Measurements from ENCODE around the gene FBXW2.
A peak's percentile ranks its signal among the peaks of the same experiment; 100 is the strongest.
"Not testable (repeated sequence)": the region's sequence is repeated elsewhere in the genome, so short reads cannot be mapped to it uniquely, and the experiment has no call there.

The FBXW2 gene

DNA sequence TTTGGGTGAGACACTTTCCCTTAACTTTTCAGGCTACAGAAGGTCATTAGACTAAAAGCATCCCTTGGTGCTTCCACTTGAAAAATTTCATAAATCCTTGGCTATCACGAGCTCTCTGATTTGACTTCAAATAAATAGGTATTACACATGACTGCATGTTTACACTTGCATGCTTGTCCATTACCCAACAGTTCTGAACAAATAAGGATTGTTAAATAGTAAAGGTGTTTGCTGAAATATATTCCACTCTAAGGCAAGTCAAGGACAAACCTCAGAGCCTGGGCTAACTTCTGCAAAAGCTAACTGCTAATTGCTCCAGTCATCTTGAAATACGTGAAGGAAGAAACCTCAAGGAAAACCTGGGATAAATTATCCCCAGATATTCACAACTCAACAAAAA, 14.5 kb downstream of the FBXW2 start:
- no peak for DNase-seq

DNA sequence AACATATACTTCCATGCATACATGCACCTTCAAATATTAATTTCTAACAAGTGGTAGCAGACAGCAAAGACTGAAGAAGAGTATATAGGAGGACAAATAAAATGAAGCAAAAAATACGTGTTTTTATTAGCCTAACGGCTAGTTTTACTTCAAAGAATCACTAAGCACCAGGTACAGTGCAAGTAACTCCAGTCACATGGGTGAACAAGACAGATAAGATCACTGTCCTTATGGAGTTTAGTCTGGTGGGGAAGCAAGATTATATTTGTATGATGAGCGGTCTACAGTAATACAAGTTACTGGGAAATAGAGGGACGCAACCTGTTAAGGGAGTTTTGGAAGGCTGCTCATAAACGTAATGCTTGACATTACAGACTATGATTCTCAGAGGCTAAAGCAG, 16.0 kb downstream of the FBXW2 start:
- no peak for DNase-seq

DNA sequence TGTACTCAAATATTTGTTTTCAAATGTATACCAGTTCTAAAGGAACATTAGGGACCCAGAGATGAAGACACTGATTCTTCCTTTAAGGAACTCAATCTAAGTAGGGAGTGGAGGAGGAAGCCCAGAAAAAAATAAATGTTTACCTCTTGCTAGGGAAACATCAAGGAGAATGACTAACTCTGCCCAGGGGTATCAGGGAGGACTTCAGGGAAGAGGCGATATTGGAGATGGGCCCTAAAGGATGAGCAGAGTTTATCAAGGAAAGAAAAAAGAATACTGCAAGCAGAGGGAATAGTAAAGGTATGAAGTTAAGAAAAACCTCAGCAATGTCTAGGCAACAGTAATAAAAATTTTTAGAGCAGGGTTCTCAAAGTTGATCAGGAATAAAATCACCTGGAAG, 16.4 kb downstream of the FBXW2 start:
- no peak for DNase-seq

DNA sequence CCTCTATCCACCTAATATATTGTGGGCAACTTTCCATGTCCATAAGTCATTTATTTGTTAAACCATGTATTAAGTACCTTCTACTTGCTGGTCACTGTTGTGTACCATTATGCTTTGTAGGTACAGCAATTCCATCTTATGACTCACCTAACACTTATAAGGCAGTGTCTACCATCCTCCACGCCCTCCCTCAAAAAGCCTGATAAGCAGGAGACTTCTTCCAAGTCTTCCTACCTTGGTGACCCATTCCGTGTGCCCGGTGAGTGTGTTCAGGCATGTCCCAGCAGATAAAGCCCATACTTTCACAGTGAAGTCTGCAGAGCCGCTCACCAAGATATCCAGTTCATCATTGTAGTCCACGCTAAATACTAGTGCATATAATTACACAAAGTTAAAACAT, 17.4 kb downstream of the FBXW2 start:
- DNase-seq = no peak

GRCh38 chr9:120774719-120775118, 18.5 kb downstream of the FBXW2 start:
- no peak for DNase-seq

DNA sequence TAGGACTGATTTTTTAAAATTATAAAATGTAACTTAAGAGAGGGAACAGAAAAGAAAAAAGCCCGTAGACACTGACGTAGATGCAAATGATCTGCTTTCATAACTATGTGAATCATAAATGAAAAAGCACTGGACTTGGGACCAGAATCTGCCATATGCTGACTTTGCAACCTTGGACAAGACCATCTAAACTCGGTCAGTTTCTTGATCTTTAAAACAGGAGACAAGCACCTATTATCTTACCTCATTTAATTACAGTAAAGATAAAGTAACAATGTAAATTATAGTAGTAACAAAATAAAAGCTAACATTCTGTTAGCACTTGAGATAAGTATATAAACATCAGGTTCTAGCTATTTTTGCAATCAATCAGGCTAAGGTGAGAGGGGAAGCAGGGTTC, 20.0 kb downstream of the FBXW2 start:
- no peak for DNase-seq

DNA sequence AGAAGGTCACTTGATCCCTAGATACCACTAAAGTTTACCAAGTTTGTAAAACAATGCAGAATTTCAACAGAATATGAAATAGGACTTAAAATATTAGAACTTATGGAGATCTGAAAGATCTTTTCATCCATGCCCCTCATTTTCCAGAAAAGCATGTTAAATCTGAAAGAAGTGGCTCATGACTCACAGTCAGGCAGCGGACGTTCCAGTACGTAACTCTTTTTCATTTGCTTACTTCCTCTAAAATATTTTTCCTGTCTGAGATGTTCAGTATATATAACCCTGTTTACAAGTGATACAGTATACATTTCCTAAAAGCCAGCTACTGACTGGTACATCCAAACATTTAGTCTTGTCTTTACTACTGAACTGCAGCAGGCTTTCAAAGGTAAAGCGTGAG, 22.3 kb downstream of the FBXW2 start:
- DNase-seq = no peak

DNA sequence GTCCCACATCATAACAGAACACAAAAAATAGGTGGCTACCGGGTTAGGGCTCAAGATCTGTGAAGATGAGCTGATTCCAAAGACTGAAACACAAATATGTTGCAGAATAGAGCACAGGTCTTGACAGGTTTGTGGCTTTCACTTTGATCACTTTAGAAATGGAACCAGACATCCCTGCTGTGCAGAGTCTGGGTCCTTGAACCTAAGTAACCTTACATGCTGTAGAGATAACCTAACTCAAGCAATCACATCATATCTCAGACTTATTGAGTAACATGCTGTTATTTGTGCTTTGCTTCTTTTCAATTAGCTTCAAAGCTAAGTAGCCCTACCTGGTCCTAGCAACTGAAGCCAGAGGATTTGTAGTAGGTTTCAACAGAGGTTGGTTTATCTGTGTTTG, 24.3 kb downstream of the FBXW2 start:
- no peak for DNase-seq

- no peak for DNase-seq
Observed at GRCh38 chr9:120768247-120768646, 25.0 kb downstream of the FBXW2 start.

GRCh38 chr9:120767451-120767850, 25.8 kb downstream of the FBXW2 start:
- no peak for DNase-seq

- no peak for DNase-seq
Observed at GRCh38 chr9:120765910-120766425, 27.2 kb downstream of the FBXW2 start.

DNA sequence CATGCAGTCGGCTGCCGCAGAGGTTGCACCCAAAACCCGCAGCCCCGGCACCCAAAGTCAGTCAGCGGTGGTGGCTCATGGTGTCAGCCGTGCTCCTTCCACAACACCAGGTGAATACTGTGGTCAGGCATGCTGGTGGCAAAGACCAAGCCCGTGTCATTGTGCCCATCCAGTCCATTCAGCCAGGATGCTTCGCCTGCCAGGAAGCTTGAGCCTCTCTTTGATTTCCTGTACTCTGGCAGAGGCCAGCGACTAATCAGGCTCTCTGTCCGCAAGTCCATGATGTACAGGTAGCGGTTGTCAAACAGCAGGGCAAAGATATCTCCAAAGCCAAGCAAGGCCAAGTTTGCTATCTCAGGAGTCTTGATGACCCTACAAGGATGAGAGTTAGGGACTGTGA, 28.7 kb downstream of the FBXW2 start:
- no peak for DNase-seq

GRCh38 chr9:120761006-120761405, 32.2 kb downstream of the FBXW2 start:
- DNase-seq = no peak

- no peak for DNase-seq
Observed at GRCh38 chr9:120759755-120760400, 33.3 kb downstream of the FBXW2 start.

DNA sequence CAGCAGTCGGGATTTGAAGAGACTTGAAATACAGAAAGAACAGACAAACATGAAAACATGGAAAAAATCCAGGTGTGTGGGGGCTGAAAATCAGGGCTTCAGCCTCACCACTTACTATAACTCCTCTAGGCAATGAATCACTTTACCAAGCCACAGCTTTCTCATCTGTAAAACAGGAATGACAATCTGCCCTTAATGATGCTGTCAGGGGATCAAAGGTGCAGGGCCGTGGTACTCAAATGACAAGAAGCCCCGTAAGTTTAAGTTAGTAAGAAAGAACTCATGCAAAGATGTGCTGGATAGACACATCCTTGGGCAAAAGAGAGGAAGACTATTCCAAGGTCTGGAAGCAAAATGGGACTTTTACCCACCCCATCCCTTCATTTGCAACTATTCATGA, 34.7 kb downstream of the FBXW2 start:
- DNase-seq = no peak

DNA sequence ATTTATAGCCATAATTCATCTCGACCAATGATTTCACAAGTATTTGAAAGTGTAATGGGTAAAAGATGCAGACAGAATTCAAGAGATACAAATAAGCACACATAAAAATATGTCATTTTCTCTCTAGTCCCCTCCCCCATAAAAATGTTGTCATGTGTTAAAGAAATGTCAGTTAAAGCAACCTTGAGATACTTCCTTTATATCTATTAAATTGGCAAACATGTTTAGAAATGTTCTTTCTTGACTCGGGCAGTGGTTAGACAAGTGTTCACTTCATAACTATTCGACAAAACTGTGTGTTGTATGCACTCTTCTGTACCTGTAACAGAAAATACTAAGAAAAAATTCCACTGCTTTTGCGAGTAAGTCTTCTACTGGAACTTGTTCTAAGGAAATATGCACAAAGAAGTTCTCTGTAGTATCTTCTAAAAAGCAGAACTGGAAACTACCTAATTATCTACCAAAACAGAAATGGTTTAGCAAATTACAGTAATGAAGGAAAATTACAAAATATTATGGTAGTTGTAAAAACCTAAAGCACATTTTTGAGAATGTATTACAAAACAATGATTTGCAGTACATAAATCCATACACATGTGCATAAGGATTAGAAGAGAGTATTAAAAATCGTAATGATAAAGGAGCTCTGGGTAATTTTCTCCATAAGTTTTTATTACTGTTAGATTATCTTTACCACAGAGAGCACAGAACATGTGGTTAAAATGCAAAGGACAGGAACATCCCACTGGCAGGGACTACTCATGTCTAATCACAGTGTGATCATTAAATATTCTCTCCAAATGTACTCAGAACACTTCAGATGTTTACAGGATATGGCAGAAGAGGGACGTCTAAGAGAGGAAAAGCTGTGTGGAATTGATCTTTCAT, 35.9 kb downstream of the FBXW2 start:
- no peak for DNase-seq

DNA sequence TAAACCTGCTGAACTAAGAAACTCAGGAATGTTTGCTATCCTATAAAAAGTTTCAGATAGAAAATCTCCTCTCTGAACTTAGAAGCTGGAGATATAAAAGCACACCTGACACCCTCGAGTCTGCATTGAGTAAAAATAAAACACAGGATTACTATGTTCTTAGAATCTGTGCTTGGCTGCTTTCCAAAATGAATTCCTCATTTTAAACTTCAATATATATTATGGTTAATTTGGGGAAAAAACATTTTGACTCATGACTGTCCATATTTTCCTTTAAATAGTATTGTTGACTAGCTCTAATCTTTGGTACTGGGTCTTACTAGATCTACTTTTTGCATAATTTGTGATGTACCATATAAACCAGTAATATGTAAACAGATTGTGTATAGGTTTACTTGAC, 36.7 kb downstream of the FBXW2 start:
- no peak for DNase-seq

DNA sequence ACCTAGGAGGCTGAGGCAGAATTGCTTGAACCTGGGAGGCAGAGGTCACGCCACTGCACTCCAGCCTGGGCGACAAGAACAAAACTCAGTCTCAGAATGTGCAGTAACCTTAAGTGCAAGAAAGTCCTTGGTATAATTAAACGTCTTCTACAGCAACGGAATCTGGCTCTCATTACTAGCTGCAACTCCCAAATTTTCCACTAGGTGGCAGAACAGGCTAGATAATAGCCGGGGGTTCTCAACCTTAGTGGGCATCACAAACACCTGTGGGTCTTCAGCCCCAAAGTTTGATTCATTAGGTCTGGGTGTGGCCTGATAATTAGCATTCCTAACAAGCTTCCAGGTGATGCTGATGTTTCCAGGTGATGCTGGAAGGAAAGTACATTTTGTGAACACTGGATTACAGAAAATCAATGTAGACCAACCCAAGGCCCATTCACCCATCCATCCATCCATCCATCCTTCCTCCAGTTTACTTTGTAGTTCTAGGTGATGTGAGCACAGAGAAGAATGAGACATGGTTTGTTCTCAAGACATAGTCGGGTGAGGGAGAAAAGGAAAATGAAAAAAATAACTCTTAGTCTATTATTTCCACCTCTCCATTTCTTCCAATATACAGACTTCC, 37.3 kb downstream of the FBXW2 start:
- peak; percentile 50 for DNase-seq

- DNase-seq = no peak
Observed at GRCh38 chr9:120755044-120755443, 38.2 kb downstream of the FBXW2 start.

DNA sequence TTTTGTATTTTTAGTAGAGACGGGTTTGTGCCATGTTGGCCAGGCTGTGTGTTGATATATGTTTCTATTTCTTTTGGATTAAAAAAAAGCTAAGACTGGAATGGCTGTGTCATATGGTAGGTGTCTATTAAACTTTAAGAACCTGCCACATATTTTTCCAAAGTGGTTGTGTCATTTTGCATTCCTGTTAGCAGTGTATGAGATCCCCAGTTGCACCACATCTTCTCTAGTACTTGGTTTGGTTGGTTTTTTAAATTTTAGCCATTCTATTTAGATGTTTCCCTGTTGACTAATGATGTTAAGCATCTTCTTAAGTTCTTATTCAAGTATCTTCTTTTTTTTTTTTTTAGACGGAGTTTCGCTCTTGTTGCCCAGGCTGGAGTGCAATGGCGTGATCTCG, 42.8 kb downstream of the FBXW2 start:
- no peak for DNase-seq

- DNase-seq = not testable (repeated sequence)
Observed at GRCh38 chr9:120746366-120746765, 46.9 kb downstream of the FBXW2 start.

DNA sequence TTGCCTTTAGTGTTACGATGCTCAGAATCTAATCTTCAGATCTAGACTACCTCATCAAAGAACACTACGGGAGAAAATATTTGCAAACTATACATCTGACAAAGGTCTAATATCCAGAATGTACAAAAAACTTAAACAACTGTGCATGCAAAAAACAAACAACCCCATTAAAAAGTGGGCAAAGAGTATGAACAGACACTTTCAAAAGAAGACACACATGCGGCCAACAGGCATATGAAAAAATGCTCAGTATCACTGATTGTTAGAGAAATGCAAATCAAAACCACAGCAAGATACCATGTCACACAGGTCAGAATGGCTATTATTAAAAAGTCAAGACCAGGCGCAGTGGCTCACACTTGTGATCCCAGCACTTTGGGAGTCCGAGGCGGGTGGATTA, 47.9 kb downstream of the FBXW2 start:
- DNase-seq = no peak

- no peak for DNase-seq
Observed at GRCh38 chr9:120742951-120743416, 50.2 kb downstream of the FBXW2 start.

GRCh38 chr9:120741701-120742100, 51.5 kb downstream of the FBXW2 start:
- no peak for DNase-seq
